T-helper 2 cell (primary cell): ENCODE data around the gene FSIP1.

Experiments
- DNase-seq, 5 experiments: peaks; one replicate each; pipeline versions ENCODE4 v3.0.0 to v3.0.0-alpha.2; 2012 to 2022

Gene FSIP1

DNA sequence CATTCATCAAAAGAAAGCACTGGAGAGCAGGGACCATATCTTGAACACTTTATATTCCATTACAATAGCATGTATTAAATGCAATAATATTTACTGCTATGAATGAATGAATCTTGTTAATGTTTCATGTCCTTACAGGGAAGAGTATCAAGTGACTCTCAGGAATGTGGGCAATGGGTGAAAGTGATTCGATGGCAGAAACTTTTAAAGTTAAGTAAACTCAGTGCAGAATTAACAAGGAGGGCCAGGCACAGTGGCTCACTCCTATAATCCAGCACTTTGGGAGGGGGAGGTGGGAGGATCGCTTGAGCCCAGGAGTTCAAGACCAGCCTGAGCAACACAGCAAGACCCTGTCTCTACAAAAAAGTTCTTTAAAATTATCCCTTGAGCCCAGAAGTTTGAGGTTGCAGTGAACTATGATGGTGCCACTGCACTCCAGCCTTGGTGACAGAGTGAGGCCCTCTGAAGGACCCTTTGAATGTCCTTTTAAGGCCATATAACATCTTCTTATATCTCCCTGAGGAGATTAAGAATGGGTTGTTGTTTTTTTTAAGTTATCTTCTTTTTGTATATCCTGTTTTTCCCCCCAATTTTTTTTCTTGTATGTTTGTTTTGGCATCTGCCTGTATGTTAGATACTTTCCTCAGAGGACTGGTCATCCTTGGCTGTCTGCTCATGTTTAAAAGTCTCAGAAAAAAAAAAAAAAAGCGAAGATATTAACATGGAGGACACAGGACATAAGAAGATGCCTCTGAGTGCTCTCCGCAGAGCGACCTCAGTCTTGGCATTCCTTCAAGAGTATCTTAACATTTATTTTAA lies 9.6 kb upstream of the FSIP1 start:
- no peak for DNase-seq

DNA sequence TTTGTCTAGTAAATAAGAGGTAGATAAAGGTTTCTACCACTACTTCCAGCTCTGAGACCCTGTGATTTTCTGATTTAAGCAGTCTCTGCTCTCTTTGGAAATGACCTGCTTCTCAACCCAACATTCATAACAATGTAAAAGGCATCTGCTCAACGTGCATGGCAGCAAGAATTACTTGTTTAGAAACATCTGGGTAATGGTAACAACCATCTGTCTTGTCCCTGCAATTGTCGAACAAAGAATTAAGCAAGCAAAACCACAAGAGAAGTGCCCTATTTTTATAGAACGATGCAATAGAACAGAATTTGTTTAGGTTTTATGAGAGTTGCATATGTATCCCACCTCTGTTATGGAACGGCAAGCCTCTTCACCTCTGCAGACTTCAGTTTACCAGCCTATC lies 7.1 kb upstream of the FSIP1 start:
- DNase-seq: no peak

DNA sequence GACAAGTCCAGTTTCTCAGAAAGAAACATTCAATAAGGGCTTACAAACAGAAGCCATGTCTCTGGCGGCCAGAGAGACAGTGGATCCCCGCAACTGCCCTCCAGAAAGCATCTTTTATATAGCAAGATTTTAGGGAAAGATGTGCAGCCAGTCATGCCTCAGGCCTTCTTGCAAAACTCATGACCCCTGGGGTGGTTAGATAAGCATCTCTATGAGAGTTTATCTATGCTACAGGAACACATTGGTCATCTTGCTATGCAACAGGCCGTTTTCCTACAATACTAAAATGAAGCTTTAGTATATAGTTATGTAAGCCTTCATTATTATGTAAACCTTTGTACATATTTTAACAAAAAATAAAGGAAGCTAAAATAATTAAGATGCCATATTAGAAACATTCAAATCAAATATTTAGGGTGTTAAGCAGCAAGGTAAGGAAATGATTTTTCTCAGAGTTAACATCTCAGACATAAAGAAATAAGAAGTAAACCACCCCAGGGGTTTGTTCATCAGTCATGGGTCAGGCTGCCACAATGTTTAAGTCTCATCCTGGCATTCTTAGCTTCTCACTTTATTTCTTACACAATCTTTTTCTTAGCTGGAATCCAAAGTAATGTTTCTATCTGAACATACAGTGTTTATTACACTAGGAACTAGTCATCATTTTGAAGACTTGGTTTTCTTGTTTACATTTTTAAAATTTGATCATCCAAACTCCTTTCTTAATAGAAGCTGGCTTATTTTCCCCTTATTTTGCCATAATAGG lies 6.3 kb upstream of the FSIP1 start:
- no peak for DNase-seq

DNA sequence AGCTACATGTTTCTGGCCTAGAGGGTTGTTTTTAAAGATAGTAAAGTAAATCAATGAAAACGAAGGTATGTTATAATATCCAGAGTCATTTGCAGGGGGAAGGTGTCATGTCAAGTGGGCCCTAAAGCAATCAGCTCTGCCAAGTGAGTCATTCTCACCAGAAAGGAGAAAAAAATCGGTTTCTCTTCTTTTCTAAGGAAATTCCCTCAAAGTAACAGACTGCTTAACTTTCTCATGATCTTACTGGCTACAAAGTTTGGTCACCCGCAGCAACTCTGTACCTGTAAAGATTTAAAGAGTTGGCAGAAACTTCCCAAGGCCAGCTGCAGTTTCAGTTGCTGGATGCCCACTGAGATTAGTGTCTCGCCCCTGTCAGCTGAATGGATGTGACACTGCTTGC lies 5.5 kb upstream of the FSIP1 start:
- DNase-seq: peak in 1 of 5 experiments; percentile 78

DNA sequence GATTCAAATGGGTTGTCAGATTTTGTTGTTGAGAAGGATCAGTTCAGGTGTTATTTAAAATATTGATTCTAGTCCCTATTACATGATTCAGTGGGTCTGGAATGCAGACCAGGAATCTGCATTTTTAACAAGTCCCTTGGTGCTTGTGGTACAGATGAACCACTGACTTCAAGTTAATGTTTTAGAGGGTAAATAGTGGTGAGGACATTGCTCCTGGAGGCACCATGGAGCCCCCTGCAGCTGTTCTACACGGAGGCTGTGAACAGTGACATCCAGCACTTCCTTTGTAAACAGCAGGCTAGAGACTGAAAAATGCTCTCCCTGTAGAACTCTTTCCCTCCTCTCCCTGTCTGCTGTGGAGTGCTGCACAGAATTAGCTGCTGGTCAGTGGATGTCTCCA lies 4.8 kb upstream of the FSIP1 start:
- no peak for DNase-seq

DNA sequence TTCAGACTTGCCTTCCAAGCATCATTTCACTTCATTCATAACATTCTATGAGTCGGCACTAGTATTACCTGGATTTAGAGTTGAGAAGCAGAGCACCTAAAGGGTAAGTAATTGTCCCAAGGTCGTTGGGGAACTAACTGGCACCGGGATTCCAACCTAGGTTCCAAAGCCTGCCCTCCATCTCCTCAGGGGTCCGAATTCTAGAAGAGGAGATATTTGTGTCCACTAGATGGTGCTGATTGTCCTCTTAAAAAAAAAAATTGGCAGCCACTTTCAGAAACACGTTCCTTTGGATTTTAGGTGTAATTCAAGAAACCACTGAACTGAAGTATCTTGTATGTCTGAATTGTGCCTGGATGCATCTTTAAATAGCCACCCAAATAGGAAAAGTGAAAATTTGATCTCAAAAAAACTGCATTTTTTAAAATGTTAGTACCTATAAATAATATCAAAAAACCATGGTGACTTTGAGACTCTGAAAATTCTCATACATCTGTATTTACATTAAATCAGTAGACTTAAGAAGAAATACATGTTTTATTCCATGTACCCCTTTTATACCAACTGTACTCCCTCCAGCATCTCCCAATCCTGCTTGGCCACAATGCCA lies 3.9 kb upstream of the FSIP1 start:
- DNase-seq: peak in 2 of 5 experiments; percentile 14 to 65

DNA sequence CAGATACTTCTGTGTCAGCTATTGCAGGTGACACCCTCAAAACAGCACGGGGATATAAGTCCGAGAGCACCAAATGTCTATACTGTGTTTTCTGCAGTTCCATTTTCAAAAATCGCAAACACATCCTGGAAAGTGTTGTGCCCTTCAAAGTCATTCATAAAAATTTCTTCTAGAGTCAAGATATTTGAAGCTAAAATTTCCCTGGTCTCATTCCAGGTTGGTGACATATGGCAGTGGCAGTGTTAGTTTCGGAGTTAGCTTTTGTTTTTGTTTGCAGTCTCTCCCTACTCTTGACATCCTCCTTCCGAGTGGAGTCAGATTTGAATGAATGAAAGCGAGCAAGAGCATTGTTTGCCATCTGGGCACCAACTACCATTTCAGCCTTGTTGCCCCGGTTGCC lies 3.2 kb upstream of the FSIP1 start:
- DNase-seq: no peak

DNA sequence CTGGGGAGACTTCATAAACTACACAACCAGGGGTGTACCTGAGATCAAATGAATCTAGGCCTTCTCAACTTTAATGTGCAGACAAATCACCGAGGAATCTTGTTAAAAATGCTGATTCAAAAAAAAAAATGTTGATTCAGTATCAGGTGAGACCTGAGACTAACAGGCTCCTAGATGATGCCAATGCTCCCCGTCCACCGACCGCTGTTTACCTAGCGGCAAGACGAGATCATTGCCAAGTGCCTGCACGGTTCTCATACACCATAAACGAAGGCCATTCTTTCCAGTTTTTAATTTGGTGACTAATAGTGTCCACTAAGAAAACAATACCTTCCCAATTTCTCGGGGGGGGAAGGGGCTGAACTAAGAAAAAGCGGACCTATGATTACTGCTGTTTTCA lies 2.5 kb upstream of the FSIP1 start:
- DNase-seq: no peak

DNA sequence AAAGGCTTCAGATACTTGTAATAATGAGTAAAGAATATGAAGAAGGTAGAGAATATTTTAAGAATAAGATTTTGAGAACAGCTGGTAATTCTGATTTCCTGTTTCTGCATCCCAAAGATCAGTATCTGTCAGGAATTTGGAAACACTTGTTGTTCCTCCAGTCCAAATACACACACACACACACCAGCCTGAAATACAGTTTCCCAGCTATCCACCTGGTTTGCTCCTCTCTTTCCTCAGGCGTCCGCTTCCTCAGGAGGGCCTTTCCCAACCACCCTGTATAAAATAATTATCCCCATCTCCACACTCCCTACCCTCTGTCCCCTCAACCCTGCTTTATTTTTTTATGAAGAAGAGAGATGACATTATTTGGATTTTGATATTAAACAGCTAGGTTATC lies 2.0 kb upstream of the FSIP1 start:
- DNase-seq: no peak

DNA sequence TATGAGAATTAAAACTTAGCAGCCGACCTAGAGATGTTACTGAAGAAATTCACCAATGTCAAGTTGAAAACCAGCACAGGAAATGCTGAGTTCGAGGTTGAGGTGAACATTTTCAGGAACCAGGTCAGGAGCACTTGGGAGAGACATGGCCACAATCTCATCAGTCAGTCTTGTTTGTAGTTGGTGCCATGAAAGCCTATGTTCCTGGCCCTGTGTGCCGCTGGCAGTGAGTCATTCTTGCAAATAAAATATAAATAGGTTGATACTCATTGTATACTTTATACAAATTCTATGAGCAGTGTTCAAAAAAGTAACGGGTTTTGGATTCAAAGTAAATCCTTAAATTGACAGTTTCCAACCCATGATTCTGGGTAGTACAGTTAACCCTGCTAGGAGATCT lies 1.5 kb upstream of the FSIP1 start:
- DNase-seq: no peak

DNA sequence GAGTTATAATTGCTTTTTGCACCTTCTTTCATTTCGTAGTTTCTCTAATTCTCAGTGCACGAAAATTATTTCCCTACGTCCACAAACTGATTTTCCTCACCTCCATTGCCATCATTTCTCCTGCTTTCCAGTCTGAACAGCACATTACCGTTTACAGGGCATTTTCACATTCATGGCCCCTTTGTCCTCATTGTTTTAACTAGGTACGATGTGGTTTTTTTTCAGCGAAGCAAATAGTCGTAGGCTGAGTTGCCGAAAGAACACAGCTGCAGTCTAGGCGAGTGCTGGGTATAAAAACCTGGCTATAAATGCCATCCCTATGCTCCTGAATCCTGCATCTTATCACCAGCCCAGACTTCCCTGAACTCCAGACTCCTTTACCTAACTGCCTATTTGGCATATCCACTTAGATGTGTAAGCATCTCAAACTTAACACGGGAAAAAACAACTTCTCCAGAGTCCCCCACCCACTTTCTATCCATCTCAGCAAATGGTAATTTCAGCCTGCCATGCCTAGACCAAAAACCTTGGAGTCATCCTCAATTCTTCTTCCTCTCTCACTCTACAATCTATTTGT lies 691 bp upstream of the FSIP1 start:
- DNase-seq: peak in 1 of 5 experiments; percentile 41

DNA sequence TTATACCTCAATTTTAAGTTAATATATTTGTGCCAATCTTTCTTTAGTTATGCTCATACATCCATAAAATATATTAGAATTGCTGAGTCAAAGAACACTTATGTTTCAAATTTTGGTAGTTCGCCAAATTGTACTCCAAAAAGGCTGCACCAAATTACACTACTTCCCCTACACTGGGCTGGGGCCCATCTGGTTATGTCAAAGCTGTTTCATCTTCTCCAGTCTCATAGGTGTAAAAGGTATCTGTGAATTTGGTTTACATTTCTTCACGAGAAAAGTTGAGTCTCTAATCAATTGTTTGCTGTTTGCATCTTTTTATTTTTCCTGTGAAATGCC lies 706 bp downstream of the FSIP1 start:
- DNase-seq: no peak

DNA sequence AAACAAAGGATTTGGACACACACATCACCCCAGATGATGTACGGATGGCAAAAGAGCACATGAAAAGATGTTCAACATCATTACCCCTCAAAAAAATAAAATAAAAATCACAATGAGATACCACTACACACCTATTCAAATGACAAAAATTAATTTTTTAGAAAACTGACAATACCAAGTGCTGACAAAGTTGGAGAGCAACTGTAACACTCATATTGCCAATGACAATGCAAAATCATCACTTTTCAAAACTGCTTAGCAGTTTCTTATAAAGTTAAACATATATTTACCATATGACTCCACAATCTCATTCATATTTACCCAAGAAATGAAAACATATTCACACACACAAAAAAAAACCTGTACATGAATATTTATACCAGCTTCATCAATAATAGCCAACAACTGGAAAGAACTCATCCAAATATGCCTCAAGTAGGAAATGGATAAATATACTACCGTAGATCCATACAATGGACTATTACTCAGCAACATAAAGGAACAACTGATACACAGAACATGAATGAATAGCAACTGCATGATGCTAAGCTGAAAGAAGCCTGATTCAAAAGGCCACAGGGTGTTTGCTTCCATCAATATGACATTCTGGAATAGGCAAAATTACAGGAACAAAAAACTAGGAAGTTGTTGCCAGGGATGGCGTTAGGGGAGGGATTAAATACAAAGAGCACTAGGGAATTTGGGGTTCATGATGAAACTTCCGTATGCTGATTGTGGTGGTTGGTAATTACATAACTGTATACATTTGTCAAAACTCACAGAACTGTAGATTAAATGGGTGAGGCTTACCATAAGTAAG lies 1.3 kb downstream of the FSIP1 start:
- DNase-seq: no peak

DNA sequence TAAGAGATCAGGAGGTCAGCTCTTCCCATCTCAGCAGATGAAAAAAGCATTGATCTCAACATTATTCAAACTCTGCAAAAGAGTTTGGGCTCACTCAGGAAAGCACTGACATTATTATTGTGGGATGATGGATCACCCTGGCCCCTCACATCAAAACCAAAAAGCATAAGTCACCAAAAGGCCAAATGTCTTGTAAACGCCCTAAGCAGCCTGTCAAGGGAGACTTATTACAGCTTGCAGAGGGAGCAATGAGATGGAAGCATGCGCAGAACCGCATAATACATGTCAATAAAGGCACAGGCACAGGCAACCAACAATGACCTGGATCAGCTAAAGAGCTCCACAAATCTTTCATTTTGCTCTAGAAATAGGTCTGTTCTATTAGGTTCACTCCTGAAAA lies 4.6 kb downstream of the FSIP1 start:
- DNase-seq: no peak

DNA sequence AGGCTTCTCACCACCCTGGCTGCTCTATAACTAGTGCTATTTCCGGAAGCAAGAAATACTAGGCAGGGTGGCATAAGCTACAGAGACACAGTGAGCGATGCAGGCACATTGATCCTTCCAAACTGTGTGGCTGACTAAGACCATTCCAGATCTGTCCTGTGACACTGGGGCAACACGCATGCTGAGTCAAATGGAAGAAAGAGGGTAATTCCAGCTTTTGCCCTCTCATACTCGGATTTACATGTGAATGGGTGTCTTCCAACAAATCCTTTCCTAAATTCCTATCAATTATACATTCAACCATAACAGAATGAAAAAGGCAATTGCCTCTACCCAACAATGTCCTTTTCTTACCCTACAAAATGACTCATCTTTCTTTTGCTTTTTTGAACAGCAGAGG lies 5.1 kb downstream of the FSIP1 start:
- no peak for DNase-seq

DNA sequence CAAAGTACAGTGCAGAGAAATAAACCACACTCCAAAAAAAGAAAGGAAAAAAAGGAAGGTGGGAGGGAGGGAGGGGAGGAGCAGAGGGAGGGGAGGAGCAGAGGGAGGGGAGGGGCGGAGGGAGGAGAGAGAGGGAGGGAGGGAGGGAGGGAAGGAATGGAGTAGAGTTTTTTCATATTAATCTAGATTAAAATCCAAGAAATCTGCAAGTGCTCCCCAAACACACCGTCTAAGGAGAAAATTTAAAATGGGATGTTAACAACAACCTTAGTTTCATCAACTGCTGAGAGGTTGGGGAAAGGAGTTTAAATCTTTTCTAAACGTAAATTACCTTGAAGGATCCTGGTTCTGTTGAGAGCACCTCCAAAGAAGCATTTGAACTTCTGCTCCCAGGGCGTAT lies 6.6 kb downstream of the FSIP1 start:
- DNase-seq: no peak

DNA sequence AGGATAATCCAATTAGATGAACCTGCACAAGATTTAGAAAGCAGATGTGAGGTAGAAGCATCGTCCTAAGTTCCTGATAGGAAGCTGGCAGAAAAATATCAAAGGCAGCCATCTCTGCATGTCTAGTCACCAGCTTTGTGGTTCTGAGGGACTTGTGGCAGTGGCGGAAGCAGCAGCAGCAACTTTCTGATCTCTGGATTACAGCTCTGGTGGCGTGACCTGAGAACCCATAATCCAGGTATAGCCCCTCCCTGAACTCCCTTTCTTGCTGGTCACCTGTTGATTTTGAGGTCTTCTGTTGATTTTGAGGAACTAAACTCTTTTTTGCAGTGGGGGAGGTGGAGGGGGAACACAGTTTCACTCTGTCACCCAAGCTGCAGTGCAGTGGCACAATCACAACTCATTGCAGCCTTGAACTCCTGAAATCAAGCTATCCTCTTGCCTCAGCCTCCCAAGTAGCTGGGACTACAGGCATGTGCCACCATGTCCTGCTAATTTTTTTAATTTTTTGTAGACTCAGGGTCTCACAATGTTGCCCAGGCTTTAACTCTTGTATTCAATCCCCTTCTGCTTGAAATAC lies 7.9 kb downstream of the FSIP1 start:
- DNase-seq: peak in 3 of 5 experiments; percentile 20 to 86 (median 46)

DNA sequence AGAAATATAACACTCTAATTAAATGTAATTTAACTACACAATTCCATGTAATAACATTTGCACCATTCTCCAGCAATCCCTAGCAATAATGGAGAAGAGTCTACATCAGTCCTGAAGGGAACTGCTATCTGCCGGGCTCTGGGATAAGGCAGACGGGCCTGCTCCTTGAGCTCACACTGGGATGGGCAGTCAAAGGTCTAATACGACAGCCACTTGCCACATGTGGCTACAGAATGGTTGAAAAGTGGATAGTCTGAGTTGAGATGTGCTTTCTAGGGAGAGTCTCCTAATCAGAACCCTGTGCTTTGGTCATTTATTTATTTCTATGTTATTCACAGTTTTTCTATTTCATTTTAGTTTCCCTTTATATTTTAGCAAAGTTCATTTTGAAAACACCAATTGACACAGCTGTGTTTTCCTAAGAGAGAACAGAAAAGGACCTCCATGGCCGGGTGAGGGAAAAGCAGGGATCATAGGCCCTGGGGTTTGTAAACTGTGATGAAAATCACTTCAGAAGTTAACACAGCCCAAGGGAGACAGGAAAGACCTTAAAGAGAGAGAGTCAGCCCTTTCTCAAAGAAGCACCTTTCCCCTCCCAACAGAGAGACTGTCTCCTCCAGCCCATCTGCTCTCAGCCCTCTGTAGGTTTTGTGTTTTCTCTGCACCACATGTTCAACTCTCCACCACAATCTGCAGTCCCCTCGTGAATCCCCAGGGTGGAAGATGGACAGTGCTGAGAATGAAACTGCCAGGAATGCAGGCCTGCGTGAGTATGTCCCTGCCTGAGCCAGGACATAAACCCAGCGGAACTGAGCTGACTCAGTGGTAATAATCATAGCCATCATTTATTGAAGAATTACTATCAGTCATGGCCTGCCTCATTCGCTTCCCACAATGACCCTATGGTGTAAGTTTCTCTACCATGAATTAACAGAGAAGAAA lies 11.6 kb downstream of the FSIP1 start:
- DNase-seq: no peak

DNA sequence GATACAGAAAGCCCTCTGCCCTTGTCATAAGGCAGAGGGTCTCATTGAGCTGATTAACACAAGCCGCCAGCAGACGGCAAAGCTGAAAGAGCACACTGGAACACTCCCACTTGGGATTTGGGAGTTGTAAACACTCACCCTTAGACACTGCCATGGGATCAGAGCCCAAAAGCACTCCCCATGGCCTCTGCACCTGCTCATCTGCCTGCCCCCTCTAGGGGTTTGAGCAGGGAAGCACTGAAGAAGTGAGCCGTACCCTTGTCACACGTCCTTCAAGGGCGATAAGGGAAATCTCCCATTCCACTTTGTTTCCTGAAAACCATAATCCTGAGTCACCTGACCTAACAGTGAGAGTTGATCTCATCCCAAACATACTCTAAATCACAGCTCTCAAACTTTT lies 14.7 kb downstream of the FSIP1 start:
- DNase-seq: no peak

DNA sequence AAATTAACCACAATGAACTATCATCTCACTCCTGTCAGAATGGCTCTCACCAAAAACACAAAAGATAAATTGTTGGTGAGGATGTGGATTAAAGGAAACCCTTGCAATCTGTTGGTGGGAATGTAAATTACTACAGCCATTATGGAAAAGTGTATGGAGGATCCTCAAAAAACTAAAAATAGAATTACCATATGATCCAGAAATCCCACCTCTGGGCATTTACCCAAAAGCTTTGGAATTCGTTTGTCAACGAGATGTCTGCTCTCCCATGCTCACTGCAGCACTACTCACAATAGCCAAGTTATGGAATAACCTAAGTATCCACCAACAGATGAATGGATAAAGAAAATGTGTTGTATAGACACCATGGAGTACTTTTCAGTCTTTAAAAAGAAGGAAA lies 21.6 kb downstream of the FSIP1 start:
- no peak for DNase-seq
